GM23248 (cell line): ENCODE measurements around the gene FA2H. TPM values are rescaled to one million over a fixed set of nuclear protein-coding genes. Genes with fewer than 3 reads are reported as not detected.

Source experiments
- DNase-seq: peaks from one replicate; pipeline ENCODE4 v3.0.0-alpha.2; 2015
- H2AFZ ChIP-seq: fragments of 200-600 bp; sonication (generic); 2 replicates; pipeline ENCODE4 v1.6.1; 2016; ENCODE audit warnings: antibody characterized with exemption
- H3F3A ChIP-seq: fragments of 200-600 bp; sonication (generic); 2 replicates; pipeline ENCODE4 v1.6.1; 2016; ENCODE audit warnings: mild to moderate bottlenecking, antibody characterized with exemption, mixed run types; ENCODE audit not compliant: insufficient read depth
- H3K27ac ChIP-seq: fragments of 200-600 bp; sonication (generic); 2 replicates; pipeline ENCODE4 v1.5.1; 2016; ENCODE audit warnings: mild to moderate bottlenecking
- H3K27me3 ChIP-seq: fragments of 200-600 bp; sonication (generic); replicated peaks from 2 replicates; pipeline ENCODE4 v1.6.1; 2016; ENCODE audit warnings: mild to moderate bottlenecking; ENCODE audit not compliant: insufficient read depth
- H3K36me3 ChIP-seq: fragments of 200-600 bp; sonication (generic); 2 replicates; pipeline ENCODE4 v1.6.1; 2016; ENCODE audit warnings: low read depth, mild to moderate bottlenecking
- H3K4me1 ChIP-seq: fragments of 200-600 bp; sonication (generic); 2 replicates; pipeline ENCODE4 v1.6.1; 2016; ENCODE audit warnings: mild to moderate bottlenecking; ENCODE audit not compliant: insufficient read depth
- H3K4me2 ChIP-seq: fragments of 200-600 bp; sonication (generic); one replicate; pipeline ENCODE4 v1.6.1; 2016; ENCODE audit warnings: mild to moderate bottlenecking; ENCODE audit not compliant: unreplicated experiment
- H3K4me3 ChIP-seq: fragments of 200-600 bp; sonication (generic); 2 replicates; pipeline ENCODE4 v1.5.1; 2016; ENCODE audit warnings: mild to moderate bottlenecking
- H3K79me2 ChIP-seq: fragments of 200-600 bp; sonication (generic); 2 replicates; pipeline ENCODE4 v1.6.1; 2016; ENCODE audit warnings: mild to moderate bottlenecking; ENCODE audit not compliant: insufficient read depth
- H3K9ac ChIP-seq: fragments of 200-600 bp; sonication (generic); 2 replicates; pipeline ENCODE4 v1.6.1; 2016; ENCODE audit warnings: mild to moderate bottlenecking
- H3K9me2 ChIP-seq: fragments of 200-600 bp; sonication (generic); 2 replicates; pipeline ENCODE4 v1.6.1; 2016; ENCODE audit warnings: mixed run types, mild to moderate bottlenecking, moderate library complexity; ENCODE audit not compliant: insufficient read depth
- H3K9me3 ChIP-seq: fragments of 200-600 bp; sonication (generic); one replicate; pipeline ENCODE4 v1.6.1; 2017; ENCODE audit warnings: low read depth
- H4K20me1 ChIP-seq: fragments of 200-600 bp; sonication (generic); 2 replicates; pipeline ENCODE4 v1.6.0; 2016; ENCODE audit not compliant: insufficient read depth
- EZH2 ChIP-seq: fragments of 200-600 bp; sonication (generic); IDR thresholded peaks from 2 replicates; pipeline ENCODE4 v1.6.1; 2018; ENCODE audit warnings: antibody characterized with exemption, mild to moderate bottlenecking; ENCODE audit not compliant: insufficient read depth, poor library complexity, severe bottlenecking
- EZH2phosphoT487 ChIP-seq: fragments of 200-600 bp; sonication (generic); IDR thresholded peaks from 2 replicates; pipeline ENCODE4 v1.6.1; 2018; ENCODE audit warnings: antibody characterized with exemption, moderate library complexity, mild to moderate bottlenecking, low read depth; ENCODE audit not compliant: insufficient read depth
- WGBS, 2 experiments: methylation state at CpG; one replicate each; pipeline ENCODE4 v1.1.6; 2015 to 2017; ENCODE audit warnings: low lambda C conversion rate in 2 of 2, low coverage in 1 of 2; ENCODE audit errors: missing lambda C conversion rate in 2 of 2; 5-methylcytosine and 5-hydroxymethylcytosine counted together
- in situ Hi-C: fragments of 300-500 bp; cut with MboI; formaldehyde crosslinking; loops from 2 replicates; pipeline ENCODE4 v1.15.0; 2020
- polyA plus RNA-seq: library from polyadenylated mRNA; unstranded; fragments of >200 nt; fragmentation: Nextera tagmentation; extraction: Ambion mirVana; gene quantifications from 2 replicates; pipeline ENCODE4 v1.2.1, GENCODE V29; 2016
- total RNA-seq: library from RNA; depleted of rRNA; stranded (reverse); fragments of >200 nt; shearing (Covaris generic); gene quantifications from 2 replicates; pipeline ENCODE4 v1.2.3, GENCODE V29; 2014

FA2H gene
- total and polyA plus RNA-seq, 2 experiments from 2014 or later = not detected

- in situ Hi-C loops = no loop called here
- Histone ChIP-seq H3K27me3 (peaks cover 6% of the 10 kb centered on the region), H3K4me3 (no peak overlapping the region), H3K27ac (no peak overlapping the region), H4K20me1 (no peaks in the 10 kb centered on the region), H2AFZ (no peak overlapping the region), H3K9ac (no peak overlapping the region), H3F3A (no peaks in the 10 kb centered on the region), H3K79me2 (no peaks in the 10 kb centered on the region), H3K4me1 (no peaks in the 10 kb centered on the region), H3K9me2 (no peaks in the 10 kb centered on the region), H3K4me2 (no peak overlapping the region), H3K9me3 (no peaks in the 10 kb centered on the region), H3K36me3 (no peaks in the 10 kb centered on the region)
- DNase-seq = no peak
- 57% methylated on average over 13 to 15 of the region's 15 CpGs for whole genome bisulfite sequencing, 2 experiments
- TF ChIP-seq EZH2phosphoT487 (no peak), EZH2 (no peak)
Observed at GRCh38 chr16:74716355-74716754, 58.3 kb downstream of the FA2H start.

- in situ Hi-C loops = no loop called here
- no peak overlapping the region for H2AFZ ChIP-seq
Observed at GRCh38 chr16:74713876-74714275, 60.7 kb downstream of the FA2H start.

GRCh38 chr16:74713325-74713724 lies 61.3 kb downstream of the FA2H start:
- Histone ChIP-seq H3K27ac (no peak overlapping the region), H3K9me2 (no peaks in the 10 kb centered on the region), H3F3A (no peaks in the 10 kb centered on the region), H3K9me3 (no peaks in the 10 kb centered on the region), H4K20me1 (no peaks in the 10 kb centered on the region), H3K9ac (no peak overlapping the region), H3K36me3 (no peaks in the 10 kb centered on the region), H3K4me3 (no peak overlapping the region), H3K4me2 (no peak overlapping the region), H3K79me2 (no peaks in the 10 kb centered on the region), H2AFZ (no peak overlapping the region), H3K4me1 (no peaks in the 10 kb centered on the region), H3K27me3 (peaks cover 6% of the 10 kb centered on the region)
- TF ChIP-seq EZH2phosphoT487 (no peak), EZH2 (no peak)
- in situ Hi-C loops = no loop called here
- 34 to 45% methylated on average over 7 to 8 of the region's 10 CpGs for WGBS, 2 experiments
- no peak for DNase-seq

More at GRCh38 chr16:74713876-74714275, 60.7 kb downstream of the FA2H start:
- Histone ChIP-seq H3K9ac (no peak overlapping the region), H3K27me3 (peaks cover 6% of the 10 kb centered on the region), H3K4me2 (no peak overlapping the region), H3K79me2 (no peaks in the 10 kb centered on the region), H3F3A (no peaks in the 10 kb centered on the region), H3K36me3 (no peaks in the 10 kb centered on the region), H4K20me1 (no peaks in the 10 kb centered on the region), H3K4me3 (no peak overlapping the region), H3K9me3 (no peaks in the 10 kb centered on the region), H3K27ac (no peak overlapping the region), H3K9me2 (no peaks in the 10 kb centered on the region), H3K4me1 (no peaks in the 10 kb centered on the region)
- no peak for DNase-seq
- TF ChIP-seq EZH2 (no peak), EZH2phosphoT487 (no peak)
- 69 to 70% methylated on average over 10 of the region's 10 CpGs for WGBS, 2 experiments

- no peak overlapping the region for H3K27ac ChIP-seq
- no peaks in the 10 kb centered on the region for H3K9me3 ChIP-seq
- H3K27me3 ChIP-seq = peaks cover 6% of the 10 kb centered on the region
- no peak overlapping the region for H2AFZ ChIP-seq
- DNase-seq = no peak
- H3K4me1 ChIP-seq = no peaks in the 10 kb centered on the region
- H3F3A ChIP-seq = no peaks in the 10 kb centered on the region
- H3K9ac ChIP-seq = no peak overlapping the region
- no peaks in the 10 kb centered on the region for H3K79me2 ChIP-seq
- no peaks in the 10 kb centered on the region for H3K36me3 ChIP-seq
- in situ Hi-C loops = no loop called here
- no peaks in the 10 kb centered on the region for H3K9me2 ChIP-seq
- TF ChIP-seq EZH2 = no peak
- TF ChIP-seq EZH2phosphoT487 = no peak
- 72 to 76% methylated on average over 11 to 12 of the region's 12 CpGs for WGBS, 2 experiments
- H3K4me2 ChIP-seq = no peak overlapping the region
- H4K20me1 ChIP-seq = no peaks in the 10 kb centered on the region
- H3K4me3 ChIP-seq = no peak overlapping the region
Observed at GRCh38 chr16:74711938-74712337, 62.7 kb downstream of the FA2H start.

- TF ChIP-seq EZH2 (no peak), EZH2phosphoT487 (no peak)
- WGBS, 2 experiments = 83 to 85% methylated on average over 6 to 8 of the region's 8 CpGs
- DNase-seq = no peak
- H3K9me2 ChIP-seq = no peaks in the 10 kb centered on the region
- H2AFZ ChIP-seq = no peak overlapping the region
- H3K9ac ChIP-seq = no peak overlapping the region
- H3K79me2 ChIP-seq = no peaks in the 10 kb centered on the region
- no peaks in the 10 kb centered on the region for H4K20me1 ChIP-seq
- H3K4me2 ChIP-seq = no peak overlapping the region
- no peak overlapping the region for H3K27ac ChIP-seq
- no peaks in the 10 kb centered on the region for H3K4me1 ChIP-seq
- H3K27me3 ChIP-seq = peaks cover 6% of the 10 kb centered on the region
- no peak overlapping the region for H3K4me3 ChIP-seq
- no peaks in the 10 kb centered on the region for H3K9me3 ChIP-seq
- in situ Hi-C loops = no loop called here
- no peaks in the 10 kb centered on the region for H3K36me3 ChIP-seq
- no peaks in the 10 kb centered on the region for H3F3A ChIP-seq
Observed at GRCh38 chr16:74710401-74710800, 64.2 kb downstream of the FA2H start.
